Activated CD4-positive, alpha-beta T cell treated with anti-CD3 and anti-CD28 coated beads, Interleukin-2, amount 10 ng/mL, durations not matched to agents 7 days and 5 days (primary cell): ENCODE measurements around the gene IFNAR2. TPM values are rescaled to one million over a fixed set of nuclear protein-coding genes. Genes with fewer than 3 reads are reported as not detected.

ENCODE experiments used
- total RNA-seq, 2 experiments: library from RNA; stranded (reverse); gene quantifications; one replicate each; pipeline ENCODE4 v1.2.3, GENCODE V29; 2021

Gene IFNAR2
- total RNA-seq, 2 experiments from 2014 or later: 55.5 to 64.4 TPM

Other genes with a start within 250 kb of the IFNAR2 start
- not detected for gene OLIG2, start 204.0 kb upstream of the IFNAR2 start, total RNA-seq
- gene OLIG1, start 159.8 kb upstream of the IFNAR2 start, total RNA-seq: not detected
- gene IL10RB, start 36.4 kb downstream of the IFNAR2 start, total RNA-seq: 10 to 100 TPM; 41.0 to 42.9 TPM
- 10 to 100 TPM; 37.6 to 40.9 TPM for gene IFNAR1, start 95.0 kb downstream of the IFNAR2 start, total RNA-seq
- gene IFNGR2, start 173.5 kb downstream of the IFNAR2 start, total RNA-seq: 10 to 100 TPM; 11.3 to 11.8 TPM